ENCODE measurements around the gene TTC27.

DNA sequence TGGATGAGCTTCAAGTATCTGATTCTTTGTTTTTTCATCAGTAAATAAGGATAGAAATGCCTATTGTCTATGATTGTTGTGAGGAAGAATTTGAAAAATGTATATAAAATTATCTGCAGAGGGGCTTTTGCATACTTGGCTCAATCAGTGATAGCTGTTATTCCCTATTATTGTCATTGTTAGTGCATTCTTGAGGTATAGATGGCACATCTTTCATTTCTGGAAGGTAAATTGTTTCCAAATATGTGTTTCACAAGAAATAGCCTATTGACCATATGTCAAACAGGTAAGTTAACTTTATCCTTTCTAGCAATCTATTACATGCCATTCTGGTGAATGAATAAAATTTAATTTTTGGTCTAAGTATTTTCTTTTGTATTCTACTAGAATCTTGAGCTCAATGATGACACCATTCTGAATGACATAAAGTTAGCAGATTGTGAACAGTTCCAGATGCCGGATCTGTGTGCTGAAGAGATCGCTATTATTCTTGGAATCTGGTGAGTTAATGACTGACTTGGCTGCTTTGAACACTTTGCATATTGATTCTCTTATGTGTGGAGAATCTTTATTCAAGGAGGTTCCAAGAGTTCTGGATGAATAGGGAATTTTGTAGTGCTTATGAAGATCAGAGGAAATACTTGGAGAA, 44.2 kb downstream of the TTC27 start:
- no peak for TF ChIP-seq CTCF (IDR thresholded peaks at IDR 0.05; ENCODE audit: low read depth, low read length, missing input control)
- TF ChIP-seq, protein P1, sequence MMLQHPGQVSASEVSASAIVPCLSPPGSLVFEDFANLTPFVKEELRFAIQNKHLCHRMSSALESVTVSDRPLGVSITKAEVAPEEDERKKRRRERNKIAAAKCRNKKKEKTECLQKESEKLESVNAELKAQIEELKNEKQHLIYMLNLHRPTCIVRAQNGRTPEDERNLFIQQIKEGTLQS (IDR thresholded peaks at IDR 0.05): no peak

All from liver (tissue), 3 donors.